H1 (cell line): ENCODE data around the gene REL. TPM values are rescaled to one million over a fixed set of nuclear protein-coding genes. Genes with fewer than 3 reads are reported as not detected.

ENCODE experiments used
- CTCF ChIA-PET: fragments of 300-600 bp; sonication (Branson Sonifier 250); formaldehyde crosslinking; loops from one replicate; lab custom pipeline; 2021; ENCODE audit not compliant: partially characterized antibody; lab: Charles Lee
- POLR2A ChIA-PET: fragments of 300-600 bp; sonication (Branson Sonifier 250); formaldehyde crosslinking; loops from one replicate; lab custom pipeline; 2021; ENCODE audit warnings: inconsistent platforms; ENCODE audit not compliant: partially characterized antibody; lab: Charles Lee
- DNase-seq, 2 experiments: peaks; one replicate each; pipeline versions ENCODE4 v3.0.0 to v3.0.0-alpha.2; 2010 to 2022; ENCODE audit warnings: low spot score in 2 of 2, low read depth in 1 of 2, mixed read lengths in 1 of 2
- FAIRE-seq: peaks from 2 replicates; lab custom pipeline; 2011; peaks lifted over from hg19 to GRCh38; lab: Jason Lieb, UNC
- H2AFZ ChIP-seq: 2 replicates; pipeline ENCODE4 v1.8.1; 2012; ENCODE audit warnings: low read length, inconsistent platforms
- H2AK5ac ChIP-seq: 2 replicates; pipeline ENCODE4 v1.6.1; 2013; ENCODE audit warnings: low read depth, low read length
- H2BK120ac ChIP-seq: replicated peaks from 2 replicates; pipeline ENCODE3; 2013; ENCODE audit warnings: low read depth, low read length, inconsistent platforms
- H2BK12ac ChIP-seq: 2 replicates; pipeline ENCODE4 v1.6.1; 2013; ENCODE audit warnings: low read depth, low read length
- H2BK15ac ChIP-seq: 2 replicates; pipeline ENCODE4 v1.6.1; 2013; ENCODE audit warnings: low read length
- H2BK20ac ChIP-seq: 2 replicates; pipeline ENCODE4 v1.6.1; 2013; ENCODE audit warnings: low read length
- H2BK5ac ChIP-seq: 2 replicates; pipeline ENCODE4 v1.6.1; 2013; ENCODE audit warnings: low read depth, low read length
- H3K14ac ChIP-seq: 2 replicates; pipeline ENCODE4 v1.6.1; 2013; ENCODE audit warnings: inconsistent platforms; ENCODE audit not compliant: insufficient read length
- H3K18ac ChIP-seq: 2 replicates; pipeline ENCODE4 v1.6.1; 2013; ENCODE audit warnings: low read length; ENCODE audit errors: extremely low read depth
- H3K23ac ChIP-seq: 2 replicates; pipeline ENCODE4 v1.6.1; 2013; ENCODE audit warnings: inconsistent platforms; ENCODE audit not compliant: insufficient read length
- H3K23me2 ChIP-seq: 2 replicates; pipeline ENCODE4 v1.6.1; 2013; ENCODE audit warnings: low read depth, low read length
- H3K27ac ChIP-seq: 2 replicates; pipeline ENCODE4 v1.6.1; 2011; ENCODE audit warnings: low read depth, low read length, inconsistent platforms
- H3K27me3 ChIP-seq, 4 experiments: replicated peaks in 1 of 4; 1 replicate in 1 of 4; 2 replicates in 3 of 4; pipeline versions ENCODE4 v1.6.1 to v1.8.1; 2011 to 2013; ENCODE audit warnings: low read length in 3 of 4, mild to moderate bottlenecking in 3 of 4, inconsistent platforms in 2 of 4, mixed read lengths in 2 of 4, moderate library complexity in 1 of 4; ENCODE audit not compliant: control insufficient read depth in 3 of 4, insufficient read depth in 3 of 4; ENCODE audit errors: extremely low read depth in 1 of 4
- H3K36me3 ChIP-seq, 4 experiments: 2 replicates each; pipeline versions ENCODE4 v1.6.1 to v1.8.1; 2011 to 2013; ENCODE audit warnings: mild to moderate bottlenecking in 4 of 4, low read length in 3 of 4, moderate library complexity in 2 of 4, control low read depth in 1 of 4, inconsistent platforms in 1 of 4; ENCODE audit not compliant: insufficient read depth in 4 of 4, control insufficient read depth in 2 of 4
- H3K4ac ChIP-seq: replicated peaks from 2 replicates; pipeline ENCODE3; 2013; ENCODE audit warnings: low read length, low read depth, mixed read lengths, inconsistent platforms; ENCODE audit not compliant: insufficient read length
- H3K4me1 ChIP-seq, 4 experiments: replicated peaks in 1 of 4; 1 replicate in 1 of 4; 2 replicates in 3 of 4; pipeline versions ENCODE4 v1.6.1 to v1.8.1; 2011 to 2013; ENCODE audit warnings: low read length in 3 of 4, inconsistent platforms in 2 of 4, mixed read lengths in 1 of 4; ENCODE audit not compliant: insufficient read depth in 4 of 4, control insufficient read depth in 3 of 4
- H3K4me2 ChIP-seq, 2 experiments: 2 replicates each; pipeline versions ENCODE4 v1.6.1 to v1.8.1; 2011 to 2013; ENCODE audit warnings: low read depth in 2 of 2, low read length in 2 of 2, control low read depth in 1 of 2, inconsistent platforms in 1 of 2, mild to moderate bottlenecking in 1 of 2; ENCODE audit not compliant: insufficient read depth in 1 of 2
- H3K4me3 ChIP-seq, 4 experiments: fragments of 200-600, 300-600 bp in 1 of 4; sonication (generic), shearing (Covaris generic), sonication (Bioruptor Twin) in 1 of 4; 2 replicates each; pipeline versions ENCODE4 v1.5.1 to v1.8.1; 2011 to 2016; ENCODE audit warnings: low read length in 4 of 4, low read depth in 3 of 4, control low read depth in 2 of 4, inconsistent platforms in 2 of 4, mild to moderate bottlenecking in 2 of 4, mixed read lengths in 1 of 4, moderate library complexity in 1 of 4; ENCODE audit not compliant: insufficient read depth in 2 of 4; ENCODE audit errors: extremely low read depth in 1 of 4
- H3K56ac ChIP-seq: replicated peaks from 2 replicates; pipeline ENCODE3; 2013; ENCODE audit warnings: low read depth, mild to moderate bottlenecking, mixed read lengths, low read length, inconsistent platforms; ENCODE audit not compliant: insufficient read length
- H3K79me1 ChIP-seq: 2 replicates; pipeline ENCODE4 v1.6.1; 2013; ENCODE audit warnings: low read depth, low read length, control low read depth
- H3K79me2 ChIP-seq, 2 experiments: 2 replicates each; pipeline versions ENCODE4 v1.6.1 to v1.8.1; 2012 to 2013; ENCODE audit warnings: low read length in 2 of 2, mild to moderate bottlenecking in 2 of 2, inconsistent platforms in 1 of 2; ENCODE audit not compliant: insufficient read depth in 2 of 2, control insufficient read depth in 1 of 2
- H3K9ac ChIP-seq, 4 experiments: replicated peaks in 1 of 4; 1 replicate in 1 of 4; 2 replicates in 3 of 4; pipeline versions ENCODE4 v1.6.1 to v1.8.1; 2011 to 2013; ENCODE audit warnings: low read depth in 3 of 4, low read length in 3 of 4, control low read depth in 2 of 4, mild to moderate bottlenecking in 2 of 4, moderate library complexity in 2 of 4, inconsistent platforms in 1 of 4; ENCODE audit errors: extremely low read depth in 1 of 4
- H3K9me3 ChIP-seq, 2 experiments: 2 replicates each; pipeline versions ENCODE4 v1.6.1 to v1.8.1; 2012 to 2013; ENCODE audit warnings: mild to moderate bottlenecking in 2 of 2, moderate library complexity in 2 of 2, control low read depth in 1 of 2, inconsistent platforms in 1 of 2, low read depth in 1 of 2, low read length in 1 of 2, mixed read lengths in 1 of 2; ENCODE audit not compliant: insufficient read depth in 2 of 2
- H4K20me1 ChIP-seq, 2 experiments: replicated peaks in 1 of 2; 2 replicates each; pipeline versions ENCODE3 to v1.8.1; 2011 to 2013; ENCODE audit warnings: inconsistent platforms in 2 of 2, low read length in 2 of 2, mild to moderate bottlenecking in 1 of 2; ENCODE audit not compliant: insufficient read depth in 2 of 2, control insufficient read depth in 1 of 2
- H4K5ac ChIP-seq: 2 replicates; pipeline ENCODE4 v1.6.1; 2013; ENCODE audit warnings: low read length, low read depth, mixed read lengths, inconsistent platforms; ENCODE audit not compliant: insufficient read length
- H4K8ac ChIP-seq: 2 replicates; pipeline ENCODE4 v1.8.0; 2013; ENCODE audit warnings: mild to moderate bottlenecking, moderate library complexity, low read length, inconsistent platforms; ENCODE audit not compliant: insufficient read depth; ENCODE audit errors: extremely low read depth
- H4K91ac ChIP-seq: replicated peaks from 2 replicates; pipeline ENCODE3; 2013; ENCODE audit warnings: low read length, mixed read lengths, inconsistent platforms; ENCODE audit not compliant: insufficient read length
- ATF3 ChIP-seq: IDR thresholded peaks from 2 replicates; pipeline ENCODE4 v1.6.1; 2011; ENCODE audit warnings: low read depth, mild to moderate bottlenecking, low read length; ENCODE audit not compliant: insufficient read depth
- CBX5 ChIP-seq: fragments of 300-800, 300-1000 bp; sonication (generic); IDR thresholded peaks from 2 replicates; pipeline ENCODE4 v1.7.1; 2016; ENCODE audit warnings: antibody characterized with exemption, low read length, low read depth
- CHD1 ChIP-seq: IDR thresholded peaks from 2 replicates; pipeline ENCODE4 v1.6.1; 2012; ENCODE audit warnings: low read depth, low read length, improper control_type of control experiment
- FOSL1 ChIP-seq: IDR thresholded peaks from 2 replicates; pipeline ENCODE4 v1.6.1; 2011; ENCODE audit warnings: mild to moderate bottlenecking, low read depth, low read length, moderate library complexity; ENCODE audit not compliant: insufficient read depth
- HDAC2 ChIP-seq, 2 experiments: fragments of 300-600 bp in 1 of 2; sonication (generic) in 1 of 2; IDR thresholded peaks; 2 replicates each; pipeline ENCODE4 v1.6.1; 2011 to 2012; ENCODE audit warnings: low read depth in 2 of 2, low read length in 2 of 2, mild to moderate bottlenecking in 2 of 2, moderate library complexity in 2 of 2, borderline replicate concordance in 1 of 2, inconsistent platforms in 1 of 2
- RBBP5 ChIP-seq: IDR thresholded peaks from 2 replicates; pipeline ENCODE4 v1.7.1; 2012; ENCODE audit warnings: low read depth, mild to moderate bottlenecking, inconsistent platforms, low read length, moderate library complexity, borderline replicate concordance
- RNF2 ChIP-seq: fragments of 200-900, 300-1000 bp; sonication (generic); IDR thresholded peaks from 2 replicates; pipeline ENCODE4 v1.7.1; 2016; ENCODE audit warnings: borderline replicate concordance, low read depth, mild to moderate bottlenecking, antibody characterized with exemption, low read length; ENCODE audit not compliant: poor library complexity, severe bottlenecking; ENCODE audit errors: missing control alignments
- SAP30 ChIP-seq: fragments of 300-600 bp; sonication (generic); IDR thresholded peaks from 2 replicates; pipeline ENCODE4 v1.7.1; 2012; ENCODE audit warnings: low read length, moderate library complexity, mild to moderate bottlenecking, inconsistent platforms; ENCODE audit not compliant: insufficient read depth, insufficient replicate concordance
- SIRT6 ChIP-seq: IDR thresholded peaks from one replicate; pipeline ENCODE4 v1.7.1; 2012; ENCODE audit warnings: low read length, inconsistent platforms
- SIX5 ChIP-seq: IDR thresholded peaks from 2 replicates; pipeline ENCODE4 v1.6.1; 2011; ENCODE audit warnings: mild to moderate bottlenecking, low read depth, low read length
- SP2 ChIP-seq: IDR thresholded peaks from 2 replicates; pipeline ENCODE4 v1.6.1; 2012; ENCODE audit warnings: mild to moderate bottlenecking, low read length, inconsistent platforms
- SUZ12 ChIP-seq: fragments of 200-600 bp; sonication (generic); IDR thresholded peaks from 2 replicates; pipeline ENCODE4 v1.6.1; 2012; ENCODE audit warnings: mild to moderate bottlenecking, inconsistent platforms, low read length, moderate library complexity, mixed read lengths
- YY1 ChIP-seq: IDR thresholded peaks from 2 replicates; pipeline ENCODE4 v1.6.1; 2011; ENCODE audit warnings: low read depth, mild to moderate bottlenecking, low read length
- ZNF274 ChIP-seq: IDR thresholded peaks from 2 replicates; pipeline ENCODE4 v1.7.0; 2012; ENCODE audit warnings: low read length, borderline replicate concordance; ENCODE audit errors: extremely low read depth
- WGBS, 2 experiments: shearing (Covaris generic) in 1 of 2; methylation state at CpG; one replicate each; pipeline versions ENCODE4 v1.1.6 to v1.1.7; 2013 to 2015; ENCODE audit warnings: low lambda C conversion rate in 2 of 2, mixed read lengths in 2 of 2, inconsistent platforms in 1 of 2, low coverage in 1 of 2, missing lambda C conversion rate in 1 of 2; ENCODE audit not compliant: insufficient replicate concordance in 2 of 2, insufficient coverage in 1 of 2, insufficient read length in 1 of 2; ENCODE audit errors: extremely low coverage in 1 of 2, missing lambda C conversion rate in 1 of 2; 5-methylcytosine and 5-hydroxymethylcytosine counted together
- polyA plus RNA-seq, 7 experiments: library from polyadenylated mRNA; depleted of rRNA in 3 of 7; stranded (reverse) in 5 of 7; unstranded in 2 of 7; fragments of >200 nt in 5 of 7; fragments of 200-250 nt in 2 of 7; gene quantifications; 1 replicate in 5 of 7; 2 replicates in 1 of 7; 4 replicates in 1 of 7; pipeline versions ENCODE4 v1.2.1 to v1.2.3, GENCODE V29; 2011 to 2013; ENCODE audit warnings: missing spikeins in 2 of 7, mixed read lengths in 2 of 7
- total RNA-seq: library from RNA; stranded (reverse); fragmentation: NEBNext Ultra II Directional; extraction: Animal tissue kit (Norgen Biotek cat#: 25700); gene quantifications from 2 replicates; pipeline ENCODE4 v1.2.1, GENCODE V29; 2021

Gene REL
- total and polyA plus RNA-seq, 2 of the 8 experiments (the other 6 are each of a cell fraction or from before 2014, with no cell fraction given): 1.5 to 7.5 TPM

GRCh38 chr2:60836491-60836890 lies 44.9 kb upstream of the REL start:
- no peak overlapping the region for H2BK5ac ChIP-seq
- H3K9ac ChIP-seq: no peak overlapping the region
- no peak overlapping the region for H3K4me3 ChIP-seq
- H3K36me3 ChIP-seq: no peaks in the 10 kb centered on the region
- H3K79me1 ChIP-seq: no peaks in the 10 kb centered on the region
- H2BK12ac ChIP-seq: no peak overlapping the region
- H3K9me3 ChIP-seq: no peaks in the 10 kb centered on the region
- no peak for FAIRE-seq
- H2BK120ac ChIP-seq: no peak overlapping the region
- H2BK20ac ChIP-seq: no peak overlapping the region
- H3K4ac ChIP-seq: no peak overlapping the region
- no peaks in the 10 kb centered on the region for H3K23me2 ChIP-seq
- no peak overlapping the region for H3K23ac ChIP-seq
- H3K79me2 ChIP-seq: no peaks in the 10 kb centered on the region
- WGBS, 2 experiments: 80% methylated on average over 3 of the region's 3 CpGs; no CpG with 5 or more reads in 1 of the 2 experiments
- no peak overlapping the region for H4K8ac ChIP-seq
- TF ChIP-seq ATF3 (no peak), ZNF274 (no peak), SUZ12 (no peak), SAP30 (no peak), FOSL1 (no peak), SIRT6 (no peak), HDAC2 (IDR thresholded peaks at IDR 0.05; ENCODE audit: borderline replicate concordance in 1 of 2, low read depth in 2 of 2, low read length in 2 of 2) (no peak), SP2 (no peak), SIX5 (no peak), CBX5 (no peak), RNF2 (no peak), RBBP5 (no peak), YY1 (no peak), CHD1 (no peak)
- H3K18ac ChIP-seq: no peak overlapping the region
- no peaks in the 10 kb centered on the region for H4K20me1 ChIP-seq
- no peak overlapping the region for H3K27ac ChIP-seq
- no peak overlapping the region for H2BK15ac ChIP-seq
- CTCF ChIA-PET: no interaction called here
- H2AFZ ChIP-seq: no peak overlapping the region
- H3K14ac ChIP-seq: no peak overlapping the region
- H2AK5ac ChIP-seq: no peak overlapping the region
- POLR2A ChIA-PET: no interaction called here
- no peaks in the 10 kb centered on the region for H3K4me1 ChIP-seq
- H3K56ac ChIP-seq: no peak overlapping the region
- no peak overlapping the region for H4K91ac ChIP-seq
- H3K27me3 ChIP-seq: peaks cover 12 to 61% (median 38%) of the 10 kb centered on the region in 4 experiments
- H4K5ac ChIP-seq: no peak overlapping the region
- DNase-seq: no peak
- H3K4me2 ChIP-seq: no peak overlapping the region
